Mesothelial cell of epicardium (in vitro differentiated cells): Measurements from ENCODE around the gene ENOPH1. TPM values are rescaled to one million over a fixed set of nuclear protein-coding genes. Genes with fewer than 3 reads are reported as not detected.
"Not testable (repeated sequence)": the region's sequence is repeated elsewhere in the genome, so short reads cannot be mapped to it uniquely, and the experiment has no call there.

Experiments used
- DNase-seq, 2 experiments: peaks; one replicate each; pipeline ENCODE4 v3.0.0; 2021; ENCODE audit warnings: low spot score in 2 of 2; ENCODE audit not compliant: unreplicated experiment in 2 of 2
- H3K27ac Mint-ChIP-seq: 2 replicates; pipeline ENCODE4 v1.8.0; 2021; ENCODE audit warnings: mixed read lengths
- H3K27me3 Mint-ChIP-seq: 2 replicates; pipeline ENCODE4 v1.8.0; 2021; ENCODE audit warnings: low read depth, mixed read lengths
- H3K36me3 Mint-ChIP-seq: 2 replicates; pipeline ENCODE4 v1.8.0; 2021; ENCODE audit warnings: mixed read lengths
- H3K4me1 Mint-ChIP-seq: 2 replicates; pipeline ENCODE4 v1.8.0; 2021; ENCODE audit warnings: mixed read lengths
- H3K4me3 Mint-ChIP-seq: 2 replicates; pipeline ENCODE4 v1.8.0; 2021; ENCODE audit warnings: mild to moderate bottlenecking, moderate library complexity, mixed read lengths
- H3K9me3 Mint-ChIP-seq: 2 replicates; pipeline ENCODE4 v1.8.0; 2021; ENCODE audit warnings: mixed read lengths
- CTCF ChIP-seq: fragments of 200-600 bp; sonication (generic); IDR thresholded peaks from one replicate; pipeline ENCODE4 v1.5.0; 2021; ENCODE audit warnings: antibody characterized with exemption; ENCODE audit not compliant: unreplicated experiment
- total RNA-seq: library from RNA; stranded (reverse); gene quantifications from 3 replicates; pipeline ENCODE4 v1.2.1, GENCODE V29; 2021

ENOPH1 gene
- total RNA-seq, 1 donor from 2014 or later = 27.5 TPM

DNA sequence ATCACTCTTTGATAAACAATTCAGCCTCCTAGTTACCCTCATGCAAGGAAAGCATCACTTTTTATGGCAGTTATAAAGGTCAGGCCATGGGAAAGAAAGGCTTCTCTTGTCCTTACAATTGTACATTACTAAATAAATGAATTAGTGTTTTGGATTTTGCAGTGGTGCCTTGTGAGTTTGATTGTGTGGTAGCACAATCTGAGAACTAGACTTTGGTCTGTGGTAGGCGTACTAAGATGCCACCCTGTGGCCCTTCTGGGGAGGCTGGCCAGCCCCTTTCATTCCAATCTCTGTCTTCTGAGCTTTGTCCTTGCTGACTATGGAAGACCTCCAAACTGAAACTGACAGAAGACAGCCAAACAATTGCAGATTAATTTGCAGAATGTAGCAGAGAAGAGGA is 42.0 kb upstream of the ENOPH1 start:
- no peak overlapping the region for H3K27ac Mint-ChIP-seq
- no peaks in the 10 kb centered on the region for H3K27me3 Mint-ChIP-seq
- H3K9me3 Mint-ChIP-seq = peaks cover 18% of the 10 kb centered on the region
- H3K36me3 Mint-ChIP-seq = peaks cover 7% of the 10 kb centered on the region
- no peaks in the 10 kb centered on the region for H3K4me1 Mint-ChIP-seq
- H3K4me3 Mint-ChIP-seq = no peak overlapping the region
- TF ChIP-seq CTCF = no peak
- no peak for DNase-seq

- not testable (repeated sequence) for H3K27me3 Mint-ChIP-seq, H3K4me3 Mint-ChIP-seq, H3K9me3 Mint-ChIP-seq, H3K4me1 Mint-ChIP-seq, H3K36me3 Mint-ChIP-seq, DNase-seq, H3K27ac Mint-ChIP-seq
These were observed 40.3 kb upstream of the ENOPH1 start for GRCh38 chr4:82390061-82390460.

DNA sequence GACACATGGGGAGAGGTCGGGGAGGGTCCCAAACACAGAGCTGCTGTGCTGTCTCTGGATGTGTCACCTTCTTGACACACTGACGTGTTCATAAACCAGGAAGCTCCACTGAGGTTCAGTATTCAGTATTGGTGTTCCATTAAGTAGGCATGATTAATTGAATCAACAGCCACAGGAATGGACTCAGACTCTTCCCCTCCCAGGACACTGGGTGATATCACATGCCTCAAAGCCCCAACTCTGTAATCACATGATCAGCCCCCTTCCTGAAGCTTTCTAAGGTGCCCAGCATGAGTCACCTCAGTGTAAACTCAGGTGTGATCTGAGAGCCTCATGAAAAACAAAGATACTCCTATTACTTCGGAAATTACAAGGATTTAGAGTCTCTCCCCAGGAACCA is 35.5 kb upstream of the ENOPH1 start:
- H3K9me3 Mint-ChIP-seq = no peaks in the 10 kb centered on the region
- H3K36me3 Mint-ChIP-seq = no peaks in the 10 kb centered on the region
- H3K4me3 Mint-ChIP-seq = no peak overlapping the region
- no peak for DNase-seq
- H3K27ac Mint-ChIP-seq = no peak overlapping the region
- no peaks in the 10 kb centered on the region for H3K4me1 Mint-ChIP-seq
- TF ChIP-seq CTCF = no peak
- peaks cover 2% of the 10 kb centered on the region for H3K27me3 Mint-ChIP-seq

DNA sequence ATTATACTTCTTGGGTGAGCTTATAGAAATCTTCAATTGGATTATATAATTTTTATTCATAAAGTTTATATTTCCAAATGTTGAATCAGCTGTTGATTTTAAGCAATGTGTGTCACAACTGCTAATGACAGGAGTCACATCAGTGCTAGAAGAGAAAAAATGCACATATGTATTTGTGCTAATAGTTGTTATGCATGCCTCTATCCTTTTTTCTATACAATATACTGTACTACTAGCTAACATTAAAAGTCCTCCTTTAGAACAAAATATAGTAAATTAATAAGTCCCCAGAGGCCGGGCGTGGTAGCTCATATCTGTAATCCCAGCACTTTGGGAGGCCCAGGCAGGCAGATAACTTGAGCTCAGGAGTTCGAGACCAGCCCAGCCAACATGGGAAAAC is 32.9 kb upstream of the ENOPH1 start:
- TF ChIP-seq CTCF = no peak
- Mint-ChIP-seq H3K4me3 (no peak overlapping the region), H3K9me3 (no peaks in the 10 kb centered on the region), H3K36me3 (no peaks in the 10 kb centered on the region), H3K27ac (no peak overlapping the region), H3K4me1 (no peaks in the 10 kb centered on the region), H3K27me3 (peaks cover 4% of the 10 kb centered on the region)
- DNase-seq = no peak

- Mint-ChIP-seq H3K27ac (no peak overlapping the region), H3K4me3 (no peak overlapping the region), H3K9me3 (no peaks in the 10 kb centered on the region), H3K27me3 (peaks cover 4% of the 10 kb centered on the region), H3K36me3 (no peaks in the 10 kb centered on the region), H3K4me1 (no peaks in the 10 kb centered on the region)
- no peak for DNase-seq
- no peak for TF ChIP-seq CTCF
These were observed 32.1 kb upstream of the ENOPH1 start for GRCh38 chr4:82398263-82398662.

DNA sequence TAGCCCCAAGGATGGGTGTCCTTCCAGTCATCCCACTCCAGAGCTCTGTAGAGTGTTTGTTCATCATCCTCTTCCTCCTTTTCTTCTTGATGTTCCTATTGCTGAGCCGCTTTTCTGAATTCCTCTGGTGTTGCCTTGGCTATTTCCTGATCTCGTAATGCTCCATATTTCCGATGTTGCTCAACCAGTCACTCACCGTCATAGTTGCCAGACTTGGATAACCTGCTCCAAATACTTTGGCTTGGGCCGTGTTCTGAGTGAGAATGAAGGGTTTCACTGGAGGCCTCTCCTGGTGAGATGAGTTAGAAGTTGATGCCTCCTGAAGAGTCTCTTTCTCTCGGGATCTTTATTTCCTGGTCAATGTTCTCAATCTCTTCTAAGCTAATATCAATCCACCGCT is 28.8 kb upstream of the ENOPH1 start:
- no peaks in the 10 kb centered on the region for H3K9me3 Mint-ChIP-seq
- H3K4me1 Mint-ChIP-seq = no peaks in the 10 kb centered on the region
- no peaks in the 10 kb centered on the region for H3K36me3 Mint-ChIP-seq
- peaks cover 2% of the 10 kb centered on the region for H3K27me3 Mint-ChIP-seq
- TF ChIP-seq CTCF = no peak
- H3K27ac Mint-ChIP-seq = no peak overlapping the region
- DNase-seq = no peak
- H3K4me3 Mint-ChIP-seq = no peak overlapping the region
